Prostate gland (tissue), 2 donors: ENCODE results near the gene S100A11.

Source experiments
- CTCF ChIP-seq, 4 experiments: fragments of 200-600 bp in 2 of 4; fragments of 450-650 bp in 2 of 4; sonication (generic) in 2 of 4; IDR thresholded peaks; 1 replicate in 3 of 4; 2 replicates in 1 of 4; pipeline ENCODE4 v1.5.1; 2016 to 2019; ENCODE audit warnings: antibody characterized with exemption in 4 of 4, mild to moderate bottlenecking in 2 of 4, moderate library complexity in 2 of 4
- POLR2A ChIP-seq: fragments of 450-650 bp; IDR thresholded peaks from one replicate; pipeline ENCODE4 v1.6.1; 2016; ENCODE audit warnings: antibody characterized with exemption, mild to moderate bottlenecking
- POLR2AphosphoS5 ChIP-seq: sonication (generic); formaldehyde crosslinking; IDR thresholded peaks from one replicate; pipeline ENCODE4 v1.6.1; 2017; ENCODE audit warnings: antibody characterized with exemption

GRCh38 chr1:152014943-152015342 is 21.9 kb downstream of the S100A11 start:
- TF ChIP-seq POLR2A = no peak
- TF ChIP-seq CTCF (IDR thresholded peaks at IDR 0.05) = no peak
- no peak for TF ChIP-seq POLR2AphosphoS5
